ENCODE data around the gene ANKRD52.

GRCh38 chr12:56282579-56282978, 24.4 kb upstream of the ANKRD52 start:
- TF ChIP-seq, protein P1, sequence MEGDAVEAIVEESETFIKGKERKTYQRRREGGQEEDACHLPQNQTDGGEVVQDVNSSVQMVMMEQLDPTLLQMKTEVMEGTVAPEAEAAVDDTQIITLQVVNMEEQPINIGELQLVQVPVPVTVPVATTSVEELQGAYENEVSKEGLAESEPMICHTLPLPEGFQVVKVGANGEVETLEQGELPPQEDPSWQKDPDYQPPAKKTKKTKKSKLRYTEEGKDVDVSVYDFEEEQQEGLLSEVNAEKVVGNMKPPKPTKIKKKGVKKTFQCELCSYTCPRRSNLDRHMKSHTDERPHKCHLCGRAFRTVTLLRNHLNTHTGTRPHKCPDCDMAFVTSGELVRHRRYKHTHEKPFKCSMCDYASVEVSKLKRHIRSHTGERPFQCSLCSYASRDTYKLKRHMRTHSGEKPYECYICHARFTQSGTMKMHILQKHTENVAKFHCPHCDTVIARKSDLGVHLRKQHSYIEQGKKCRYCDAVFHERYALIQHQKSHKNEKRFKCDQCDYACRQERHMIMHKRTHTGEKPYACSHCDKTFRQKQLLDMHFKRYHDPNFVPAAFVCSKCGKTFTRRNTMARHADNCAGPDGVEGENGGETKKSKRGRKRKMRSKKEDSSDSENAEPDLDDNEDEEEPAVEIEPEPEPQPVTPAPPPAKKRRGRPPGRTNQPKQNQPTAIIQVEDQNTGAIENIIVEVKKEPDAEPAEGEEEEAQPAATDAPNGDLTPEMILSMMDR (IDR thresholded peaks at IDR 0.05): no peak
- TF ChIP-seq POLR2A (IDR thresholded peaks at IDR 0.05) (no peak), EP300 (IDR thresholded peaks at IDR 0.05) (no peak)

Measured in suprapubic skin (tissue), 3 donors.